DOHH2 (cell line): Measurements from ENCODE around the gene PTBP2.

ENCODE experiments used
- CTCF ChIP-seq: fragments of 200-600 bp; sonication (generic); IDR thresholded peaks from one replicate; pipeline ENCODE4 v1.5.1; 2014; ENCODE audit warnings: antibody characterized with exemption, mild to moderate bottlenecking, low read depth, low read length; ENCODE audit not compliant: poor library complexity, severe bottlenecking
- EZH2phosphoT487 ChIP-seq: fragments of 200-600 bp; sonication (generic); IDR thresholded peaks from 2 replicates; pipeline ENCODE4 v1.6.1; 2017; ENCODE audit warnings: borderline replicate concordance, mild to moderate bottlenecking, antibody characterized with exemption, low read length, moderate library complexity, mixed read lengths

GRCh38 chr1:96708482-96708881 lies 13.1 kb upstream of the PTBP2 start:
- TF ChIP-seq CTCF, result no peak
- TF ChIP-seq EZH2phosphoT487, result no peak
